HCT116 (cell line): ENCODE measurements around the gene SRSF2. TPM values are rescaled to one million over a fixed set of nuclear protein-coding genes. Genes with fewer than 3 reads are reported as not detected.
"Not testable (repeated sequence)": the region's sequence is repeated elsewhere in the genome, so short reads cannot be mapped to it uniquely, and the experiment has no call there.

Source experiments
- ATAC-seq: fragments of 200-7000 bp; cut with Tn5 transposase; 2 replicates; pipeline ENCODE4 v1.9.1; 2020; ENCODE audit warnings: mild to moderate bottlenecking, moderate library complexity
- BruUV-seq: library from RNA; stranded (reverse); fragments of 400-500 nt; replicated peaks from 2 replicates; lab custom pipeline; 2021; lab: Mats Ljungman, UMichigan
- CTCF ChIA-PET: fragments of 300-600 bp; sonication (Branson Sonifier 250); formaldehyde crosslinking; loops from one replicate; lab custom pipeline; 2021; ENCODE audit warnings: antibody characterized with exemption; lab: Charles Lee
- POLR2A ChIA-PET: fragments of 300-600, 350-600 bp; sonication (Branson Sonifier 250); formaldehyde crosslinking; loops from one replicate; lab custom pipeline; 2021; ENCODE audit warnings: antibody characterized with exemption; lab: Charles Lee
- RAD21 ChIA-PET, 2 experiments: fragments of 300-600 bp; sonication (Branson Sonifier 250); formaldehyde crosslinking; loops; one replicate each; lab custom pipeline; 2023; ENCODE audit warnings: low total read pairs in 2 of 2; ENCODE audit not compliant: uncharacterized antibody in 2 of 2, unreplicated experiment in 2 of 2, low non-redundant PET in 1 of 2; lab: Charles Lee
- DNase-seq: peaks from one replicate; pipeline ENCODE4 v3.0.0-alpha.2; 2010; ENCODE audit warnings: low read depth, low spot score
- H2AFZ ChIP-seq: fragments of 200-600 bp; shearing (Covaris generic), sonication (generic); 2 replicates; pipeline ENCODE4 v1.6.1; 2017; ENCODE audit warnings: low read depth, mixed run types, mixed read lengths, antibody characterized with exemption, low read length; ENCODE audit not compliant: poor library complexity, severe bottlenecking
- H3K27ac ChIP-seq: 2 replicates; pipeline ENCODE4 v1.5.1; 2012; ENCODE audit warnings: low read depth, low read length
- H3K27me3 ChIP-seq: fragments of 200-600 bp; sonication (generic); 2 replicates; pipeline ENCODE4 v1.6.1; 2016; ENCODE audit warnings: mixed run types, low read length, mixed read lengths; ENCODE audit not compliant: insufficient read depth
- H3K36me3 ChIP-seq, 2 experiments: fragments of 200-500 bp in 1 of 2; fragments of 200-600 bp in 1 of 2; sonication (Bioruptor generic) in 1 of 2; sonication (generic) in 1 of 2; 2 replicates each; pipeline versions ENCODE4 v1.5.1 to v1.6.1; 2014 to 2016; ENCODE audit warnings: low read length in 2 of 2, inconsistent platforms in 1 of 2, mixed read lengths in 1 of 2, mixed run types in 1 of 2; ENCODE audit not compliant: insufficient read depth in 2 of 2, control insufficient read depth in 1 of 2
- H3K4me1 ChIP-seq, 2 experiments: fragments of 200-600 bp in 1 of 2; sonication (generic) in 1 of 2; 2 replicates each; pipeline versions ENCODE4 v1.5.1 to v1.6.1; 2012 to 2017; ENCODE audit warnings: low read length in 2 of 2, inconsistent platforms in 1 of 2, mild to moderate bottlenecking in 1 of 2, mixed read lengths in 1 of 2, mixed run types in 1 of 2, moderate library complexity in 1 of 2; ENCODE audit not compliant: insufficient read depth in 2 of 2, control insufficient read depth in 1 of 2
- H3K4me2 ChIP-seq: fragments of 200-600 bp; sonication (generic); 2 replicates; pipeline ENCODE4 v1.6.1; 2017; ENCODE audit warnings: mixed run types, low read length, mixed read lengths
- H3K4me3 ChIP-seq, 2 experiments: fragments of 200-600 bp in 1 of 2; sonication (generic) in 1 of 2; replicated peaks in 1 of 2; 2 replicates each; pipeline ENCODE4 v1.5.1; 2011 to 2016; ENCODE audit warnings: low read length in 2 of 2, control low read depth in 1 of 2, low read depth in 1 of 2, mild to moderate bottlenecking in 1 of 2, mixed read lengths in 1 of 2, mixed run types in 1 of 2
- H3K79me2 ChIP-seq: fragments of 200-600 bp; sonication (generic); 2 replicates; pipeline ENCODE4 v1.6.1; 2017; ENCODE audit warnings: mild to moderate bottlenecking, mixed run types, low read length, moderate library complexity, mixed read lengths; ENCODE audit not compliant: insufficient read depth
- H3K9ac ChIP-seq: fragments of 200-600 bp; sonication (generic); 2 replicates; pipeline ENCODE4 v1.6.1; 2016; ENCODE audit warnings: low read length, mixed read lengths
- H3K9me2 ChIP-seq: fragments of 200-600 bp; sonication (generic), shearing (Covaris generic); 2 replicates; pipeline ENCODE4 v1.6.1; 2017; ENCODE audit warnings: mixed run types, mild to moderate bottlenecking, moderate library complexity; ENCODE audit not compliant: insufficient read depth
- H3K9me3 ChIP-seq, 2 experiments: fragments of 200-500 bp in 1 of 2; fragments of 200-600 bp in 1 of 2; sonication (Bioruptor generic) in 1 of 2; sonication (generic) in 1 of 2; 2 replicates each; pipeline ENCODE4 v1.6.1; 2014 to 2017; ENCODE audit warnings: low read length in 2 of 2, mixed read lengths in 2 of 2, inconsistent platforms in 1 of 2, low read depth in 1 of 2, mild to moderate bottlenecking in 1 of 2, mixed run types in 1 of 2, moderate library complexity in 1 of 2; ENCODE audit not compliant: control insufficient read depth in 1 of 2, insufficient read depth in 1 of 2
- H4K20me1 ChIP-seq: fragments of 200-600 bp; sonication (generic), shearing (Covaris generic); 2 replicates; pipeline ENCODE4 v1.6.1; 2017; ENCODE audit warnings: mixed run types, mild to moderate bottlenecking, moderate library complexity; ENCODE audit not compliant: insufficient read depth
- CEBPB ChIP-seq: IDR thresholded peaks from 2 replicates; pipeline ENCODE4 v1.6.1; 2012; ENCODE audit warnings: low read depth
- ELF1 ChIP-seq: IDR thresholded peaks from 2 replicates; pipeline ENCODE4 v1.6.1; 2012; ENCODE audit warnings: low read depth, borderline replicate concordance
- EZH2phosphoT487 ChIP-seq: fragments of 200-600 bp; IDR thresholded peaks from 2 replicates; pipeline ENCODE4 v1.6.1; 2018; ENCODE audit warnings: antibody characterized with exemption, borderline replicate concordance
- JUND ChIP-seq: IDR thresholded peaks from 2 replicates; pipeline ENCODE4 v1.6.1; 2012
- POLR2A ChIP-seq: IDR thresholded peaks from 2 replicates; pipeline ENCODE4 v1.7.0; 2011; ENCODE audit warnings: borderline replicate concordance; ENCODE audit not compliant: insufficient read depth, insufficient read length; ENCODE audit errors: extremely low read depth
- POLR2AphosphoS5 ChIP-seq: IDR thresholded peaks from 2 replicates; pipeline ENCODE4 v1.6.1; 2011; ENCODE audit warnings: mild to moderate bottlenecking, low read depth, low read length, moderate library complexity
- SRF ChIP-seq: IDR thresholded peaks from 2 replicates; pipeline ENCODE4 v1.6.1; 2012; ENCODE audit warnings: low read depth
- YY1 ChIP-seq: IDR thresholded peaks from 2 replicates; pipeline ENCODE4 v1.6.1; 2011; ENCODE audit warnings: low read length, low read depth, moderate library complexity, mild to moderate bottlenecking; ENCODE audit not compliant: insufficient replicate concordance; ENCODE audit errors: extremely low read depth
- intact Hi-C: fragments of 100-400 bp; cut with micrococcal nuclease; formaldehyde crosslinking; loops from 2 replicates; pipeline ENCODE4 v1.10.0; 2022
- total RNA-seq: library from RNA; stranded (reverse); gene quantifications from one replicate; pipeline ENCODE4 v1.2.1, GENCODE V29; 2021; ENCODE audit not compliant: unreplicated experiment
- TF ChIP-seq, protein P1 (sequence below), 3 experiments: fragments of 200-600 bp in 1 of 3; sonication (generic) in 1 of 3; IDR thresholded peaks in 2 of 3; conservative IDR thresholded peaks in 1 of 3; 2 replicates each; pipeline ENCODE4 v1.5.1; 2012 to 2017; ENCODE audit warnings: low read depth in 2 of 3, low read length in 2 of 3, antibody characterized with exemption in 1 of 3, borderline replicate concordance in 1 of 3, control low read depth in 1 of 3, mild to moderate bottlenecking in 1 of 3, mixed read lengths in 1 of 3, mixed run types in 1 of 3, moderate library complexity in 1 of 3; ENCODE audit not compliant: insufficient read depth in 1 of 3

The SRSF2 gene
- total RNA-seq, 1 experiment from 2014 or later, result 422 TPM

- H3K36me3 ChIP-seq, result peaks cover 39 to 57% of the 10 kb centered on the region in 2 experiments
- H3K9ac ChIP-seq, H2AFZ ChIP-seq, H3K4me2 ChIP-seq, intact Hi-C loops, H3K27ac ChIP-seq, ATAC-seq, H3K27me3 ChIP-seq, H3K4me3 ChIP-seq, RAD21 ChIA-PET, DNase-seq, H3K9me2 ChIP-seq, BruUV-seq, H3K9me3 ChIP-seq: not testable (repeated sequence)
- ChIA-PET CTCF (interaction anchor here (1.4 kb wide), 1 partner anchor 324 kb away, joined by 3 read pairs; no protein-coding TSS in a partner anchor), POLR2A (interaction anchor here (0.8 to 1.5 kb wide), 3 partner anchors 14 to 278 kb away, joined by 3 to 5 read pairs (median 3); no protein-coding TSS in a partner anchor)
- H4K20me1 ChIP-seq, result peaks cover 46% of the 10 kb centered on the region
- H3K4me1 ChIP-seq, result peaks cover 16 to 30% of the 10 kb centered on the region in 2 experiments
- peak; percentile 7 for TF ChIP-seq POLR2A
- 0 out of 2 replicates have a peak, but pooled peaks have one; percentile 26 for TF ChIP-seq SRF
- TF ChIP-seq POLR2AphosphoS5, result peak; percentile 42; the same call in 1 of the 2 replicates
- 0 out of 2 replicates have a peak, but pooled peaks have one; percentile 0 for TF ChIP-seq JUND
- H3K79me2 ChIP-seq, result peaks cover 96% of the 10 kb centered on the region
Measured at GRCh38 chr17:76731800-76732733, 5.1 kb downstream of the SRSF2 start.

DNA sequence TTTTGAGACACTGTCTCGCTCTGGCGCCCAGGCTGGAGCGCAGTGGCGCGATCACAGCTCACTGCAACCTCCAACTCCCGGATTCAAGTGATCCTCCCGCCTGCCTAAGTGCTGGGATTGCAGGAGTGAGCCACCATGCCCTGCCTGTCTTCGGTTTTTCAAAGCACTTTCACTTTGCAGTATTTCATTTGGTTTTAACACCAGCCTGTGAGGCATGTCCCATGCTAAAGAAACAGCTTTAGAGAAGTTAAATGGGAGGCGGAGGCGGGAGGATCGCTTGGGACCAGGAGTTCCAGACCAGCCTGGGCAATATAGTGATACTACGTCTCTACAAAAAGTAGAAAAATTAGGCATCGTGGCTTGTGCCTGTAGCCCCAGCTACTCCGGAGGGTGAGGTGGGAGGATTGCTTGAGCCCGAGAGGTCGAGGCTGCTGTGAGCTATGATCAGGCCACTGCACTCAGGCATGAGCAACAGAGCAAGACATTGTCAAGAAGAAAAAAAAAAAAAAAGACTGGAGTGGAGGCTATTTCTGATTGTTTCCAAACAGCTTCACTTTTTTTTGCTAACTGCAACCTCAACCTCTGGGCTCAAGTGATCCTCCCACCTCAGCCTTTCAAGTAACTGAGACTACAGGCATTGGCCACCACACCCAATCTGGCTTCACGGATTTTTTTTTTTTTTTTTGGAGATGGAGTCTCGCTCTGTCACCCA is 9.2 kb downstream of the SRSF2 start:
- no peaks in the 10 kb centered on the region for H3K27me3 ChIP-seq
- CTCF ChIA-PET, result interaction anchor here (0.7 to 1.2 kb wide), 9 partner anchors 8 to 359 kb away, joined by 3 to 9 read pairs (median 4); partner anchors contain the start of genes MFSD11, MGAT5B and SRSF2
- H4K20me1 ChIP-seq, result peaks cover 12% of the 10 kb centered on the region; the same call in 1 of the 2 replicates
- H3K9me3 ChIP-seq, result no peaks in the 10 kb centered on the region
- no peak for DNase-seq
- RAD21 ChIA-PET, result interaction anchor here in 1 of 2 experiments (0.7 kb wide), 1 partner anchor 14 kb away, joined by 4 read pairs; no protein-coding TSS in a partner anchor
- H3K79me2 ChIP-seq, result peaks cover 92% of the 10 kb centered on the region
- H2AFZ ChIP-seq, result no peak overlapping the region
- H3K4me3 ChIP-seq, result peak overlapping the region; percentile 97
- H3K4me2 ChIP-seq, result peak overlapping the region; percentile 93
- H3K27ac ChIP-seq, result peak overlapping the region; percentile 98
- TF ChIP-seq SRF, result no peak
- no peak for TF ChIP-seq JUND
- TF ChIP-seq YY1, result no peak
- no peak for TF ChIP-seq EZH2phosphoT487
- TF ChIP-seq, protein P1, sequence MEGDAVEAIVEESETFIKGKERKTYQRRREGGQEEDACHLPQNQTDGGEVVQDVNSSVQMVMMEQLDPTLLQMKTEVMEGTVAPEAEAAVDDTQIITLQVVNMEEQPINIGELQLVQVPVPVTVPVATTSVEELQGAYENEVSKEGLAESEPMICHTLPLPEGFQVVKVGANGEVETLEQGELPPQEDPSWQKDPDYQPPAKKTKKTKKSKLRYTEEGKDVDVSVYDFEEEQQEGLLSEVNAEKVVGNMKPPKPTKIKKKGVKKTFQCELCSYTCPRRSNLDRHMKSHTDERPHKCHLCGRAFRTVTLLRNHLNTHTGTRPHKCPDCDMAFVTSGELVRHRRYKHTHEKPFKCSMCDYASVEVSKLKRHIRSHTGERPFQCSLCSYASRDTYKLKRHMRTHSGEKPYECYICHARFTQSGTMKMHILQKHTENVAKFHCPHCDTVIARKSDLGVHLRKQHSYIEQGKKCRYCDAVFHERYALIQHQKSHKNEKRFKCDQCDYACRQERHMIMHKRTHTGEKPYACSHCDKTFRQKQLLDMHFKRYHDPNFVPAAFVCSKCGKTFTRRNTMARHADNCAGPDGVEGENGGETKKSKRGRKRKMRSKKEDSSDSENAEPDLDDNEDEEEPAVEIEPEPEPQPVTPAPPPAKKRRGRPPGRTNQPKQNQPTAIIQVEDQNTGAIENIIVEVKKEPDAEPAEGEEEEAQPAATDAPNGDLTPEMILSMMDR (IDR thresholded peaks at IDR 0.05 in 2 of 3, conservative IDR thresholded peaks at IDR 0.05 in 1 of 3; ENCODE audit: borderline replicate concordance in 1 of 3, insufficient read depth in 1 of 3, low read depth in 2 of 3, low read length in 2 of 3), result no peak
- no peak for TF ChIP-seq POLR2AphosphoS5
- TF ChIP-seq ELF1, result no peak
- TF ChIP-seq CEBPB, result no peak
- ATAC-seq, result no peak
- peaks cover 22 to 42% of the 10 kb centered on the region in 2 experiments for H3K36me3 ChIP-seq
- no TSS peak for BruUV-seq
- POLR2A ChIA-PET, result interaction anchor here (0.6 to 2.9 kb wide), 4 partner anchors 9 to 101 kb away, joined by 3 to 27 read pairs (median 4); partner anchors contain the start of genes MFSD11 and SRSF2
- peak overlapping the region; percentile 99 for H3K9ac ChIP-seq
- peaks cover 13 to 23% of the 10 kb centered on the region in 2 experiments for H3K4me1 ChIP-seq
- H3K9me2 ChIP-seq, result no peaks in the 10 kb centered on the region
- intact Hi-C loops, result loop anchor here (1.0 to 2.0 kb wide), 3 partner anchors 7 to 339 kb away; no protein-coding TSS in a partner anchor
